GM19395 (cell line): ENCODE measurements around the gene TSC2.

Experiments used
- ATAC-seq: cut with Tn5 transposase; IDR thresholded peaks from one replicate; pipeline ENCODE4 v1.9.1; 2021; ENCODE audit warnings: mild to moderate bottlenecking, moderate library complexity; ENCODE audit not compliant: unreplicated experiment

Gene TSC2

DNA sequence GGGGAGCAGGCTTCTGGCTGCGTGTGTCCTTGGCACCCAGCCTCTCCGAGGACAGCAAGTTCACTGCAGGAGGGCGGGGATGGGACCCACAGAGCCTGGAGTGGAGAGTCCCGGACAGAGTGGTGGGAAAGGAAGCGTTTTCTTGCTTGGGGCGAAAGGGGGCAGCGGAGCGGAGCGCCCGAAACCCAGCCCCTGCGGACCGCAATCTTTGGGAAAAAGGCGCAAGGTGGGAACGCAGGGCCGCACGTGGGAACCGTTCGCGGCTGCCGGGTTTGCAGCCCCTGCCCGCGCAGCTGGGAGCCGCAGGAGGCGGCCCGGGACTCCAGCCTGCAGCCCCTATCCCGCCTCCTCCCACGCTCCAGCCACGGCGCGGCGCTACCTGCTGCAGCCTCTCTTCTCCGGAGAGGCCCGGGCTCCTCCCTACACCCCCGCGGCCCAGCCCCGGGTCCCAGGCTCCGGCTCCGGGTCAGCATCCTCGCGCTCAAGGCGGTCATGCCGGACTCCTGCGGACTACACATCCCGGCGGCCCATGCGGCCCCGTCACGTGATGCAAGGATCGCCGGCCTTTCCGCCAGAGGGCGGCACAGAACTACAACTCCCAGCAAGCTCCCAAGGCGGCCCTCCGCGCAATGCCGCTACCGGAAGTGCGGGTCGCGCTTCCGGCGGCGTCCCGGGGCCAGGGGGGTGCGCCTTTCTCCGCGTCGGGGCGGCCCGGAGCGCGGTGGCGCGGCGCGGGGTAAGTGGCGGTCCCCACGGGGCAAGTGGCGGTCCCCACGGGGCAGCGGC lies at the start of gene TSC2, which contains the start of gene NTHL1:
Gene TSC2, plus strand, starts transcription at position 656 of the 786 bp plus-strand sequence. CDS start 631 bp downstream, outside the sequence.
Gene NTHL1, minus strand, starts transcription at position 505 of the 786 bp plus-strand sequence. Its CDS starts 11 bp downstream, at position 494.
- peak; percentile 80 for ATAC-seq

DNA sequence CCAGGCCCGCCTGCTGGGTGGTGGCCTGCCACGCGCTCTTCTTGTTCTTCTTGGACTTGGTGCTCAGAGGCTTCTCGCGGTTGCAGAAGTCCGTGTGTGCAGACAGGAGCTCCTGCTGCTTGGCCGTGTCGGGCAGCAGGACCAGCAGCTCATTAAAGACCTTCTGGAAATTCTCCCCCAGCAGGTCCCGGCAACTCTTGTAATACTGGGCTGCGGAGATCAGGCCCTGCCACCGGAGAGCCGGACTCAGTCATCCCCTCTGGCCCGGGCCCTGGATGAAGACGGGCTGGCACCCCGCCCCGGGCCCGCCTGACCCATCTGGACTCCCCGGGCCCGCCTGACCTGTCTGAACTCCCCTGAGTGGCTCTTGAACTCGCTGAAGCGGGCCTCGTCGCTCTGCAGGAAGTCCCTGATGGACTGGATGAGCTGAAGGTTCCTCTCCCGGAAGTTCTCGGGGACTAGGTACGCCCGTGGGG lies 49.4 kb upstream of the TSC2 start:
- no peak for ATAC-seq

DNA sequence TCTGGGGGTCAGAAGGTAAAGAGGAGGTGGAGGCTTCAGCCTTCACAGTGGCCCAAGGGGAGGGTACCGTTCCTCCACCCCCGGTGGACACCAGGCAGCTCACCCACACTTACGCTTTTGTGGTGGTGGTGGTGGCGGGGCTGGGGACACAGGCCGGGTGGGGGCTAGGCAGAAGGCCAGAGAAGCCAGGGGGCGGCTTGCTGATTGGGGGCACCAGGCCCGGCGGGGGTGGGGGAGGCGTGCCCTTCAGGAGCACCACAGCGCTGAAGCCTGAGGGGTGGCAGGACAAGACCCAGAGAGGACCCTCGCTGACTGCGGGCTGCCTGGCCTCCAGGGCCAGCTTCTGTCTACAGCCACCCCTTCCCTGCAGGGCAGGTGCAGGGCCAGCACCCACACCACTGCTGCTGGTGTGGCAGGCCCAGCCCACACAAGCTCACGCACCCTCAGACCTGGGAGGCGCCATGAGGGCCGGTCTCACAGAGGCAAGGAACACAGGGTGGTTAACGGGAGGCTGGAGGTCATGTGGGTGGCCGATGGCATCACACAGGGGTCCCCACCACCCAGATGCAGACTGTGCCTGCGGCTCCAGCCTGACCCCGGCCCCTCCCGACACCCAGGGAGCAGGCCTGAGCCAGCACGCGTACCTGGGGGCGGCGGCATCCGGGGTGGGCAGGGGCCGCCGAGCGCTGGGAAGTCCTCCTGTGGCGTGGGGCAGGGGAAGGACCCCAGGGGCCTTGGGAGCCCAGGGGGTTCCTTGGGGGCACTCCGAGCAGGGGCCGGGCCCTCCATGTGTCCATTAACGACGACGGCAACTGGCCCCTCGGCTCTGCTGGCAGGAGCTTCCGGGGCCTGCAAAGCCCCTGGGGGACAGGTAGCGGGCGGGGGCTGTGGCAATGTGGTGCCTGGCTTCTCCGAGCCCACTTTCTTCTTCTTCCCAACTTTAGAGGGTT lies 48.7 kb upstream of the TSC2 start:
- ATAC-seq, result no peak

DNA sequence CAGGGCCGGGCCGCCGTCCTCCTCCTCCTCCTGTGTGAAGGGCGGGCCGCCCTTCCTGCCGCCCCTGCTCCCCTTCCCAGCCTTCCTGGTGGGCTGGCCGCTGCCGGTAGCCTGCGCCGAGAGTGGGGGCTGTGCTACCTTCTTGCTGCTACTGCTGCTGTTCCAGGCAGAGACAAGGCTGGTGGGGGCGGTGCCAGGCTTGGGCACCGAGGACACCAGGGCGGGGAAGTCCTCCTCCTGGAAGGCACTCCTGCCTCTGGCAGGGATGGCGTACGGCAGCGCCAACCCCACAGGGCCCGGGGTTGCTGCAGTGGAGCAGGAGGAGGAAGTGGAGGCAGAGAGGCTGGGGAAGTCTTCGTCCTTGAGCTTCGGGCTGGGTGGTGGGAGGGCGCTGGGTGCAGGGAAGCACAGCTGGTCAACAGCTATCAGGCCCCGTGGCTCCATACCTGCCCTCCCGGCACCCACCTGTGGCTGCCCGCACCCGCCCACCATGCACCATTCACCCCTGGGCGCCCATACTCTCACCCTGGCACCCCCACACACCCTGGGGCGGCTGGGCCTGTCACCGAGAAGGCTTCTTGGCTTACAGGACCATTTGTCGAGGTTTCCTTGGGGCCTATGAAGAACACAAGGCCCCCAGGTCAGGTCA lies 47.8 kb upstream of the TSC2 start:
- ATAC-seq, result no peak

DNA sequence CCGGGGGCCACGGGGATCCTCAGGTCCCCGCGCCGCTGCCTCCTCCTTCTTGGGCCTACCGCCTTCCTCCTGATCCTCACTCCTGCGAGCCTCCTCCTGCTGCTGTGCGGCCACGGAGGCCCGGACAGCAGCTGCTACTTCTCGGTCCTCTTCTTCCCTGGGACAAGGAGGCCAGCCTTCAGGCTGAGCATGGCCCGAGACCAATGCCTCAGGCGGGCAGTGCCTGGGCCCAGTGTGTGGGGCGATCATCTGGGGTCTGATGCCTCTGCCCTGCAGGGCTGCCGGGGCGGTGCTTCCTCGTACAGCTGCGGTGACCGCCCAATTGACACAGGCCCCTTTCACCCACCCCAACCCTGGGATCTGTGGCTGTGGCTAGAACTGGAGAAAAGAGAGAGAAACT lies 46.8 kb upstream of the TSC2 start:
- no peak for ATAC-seq

DNA sequence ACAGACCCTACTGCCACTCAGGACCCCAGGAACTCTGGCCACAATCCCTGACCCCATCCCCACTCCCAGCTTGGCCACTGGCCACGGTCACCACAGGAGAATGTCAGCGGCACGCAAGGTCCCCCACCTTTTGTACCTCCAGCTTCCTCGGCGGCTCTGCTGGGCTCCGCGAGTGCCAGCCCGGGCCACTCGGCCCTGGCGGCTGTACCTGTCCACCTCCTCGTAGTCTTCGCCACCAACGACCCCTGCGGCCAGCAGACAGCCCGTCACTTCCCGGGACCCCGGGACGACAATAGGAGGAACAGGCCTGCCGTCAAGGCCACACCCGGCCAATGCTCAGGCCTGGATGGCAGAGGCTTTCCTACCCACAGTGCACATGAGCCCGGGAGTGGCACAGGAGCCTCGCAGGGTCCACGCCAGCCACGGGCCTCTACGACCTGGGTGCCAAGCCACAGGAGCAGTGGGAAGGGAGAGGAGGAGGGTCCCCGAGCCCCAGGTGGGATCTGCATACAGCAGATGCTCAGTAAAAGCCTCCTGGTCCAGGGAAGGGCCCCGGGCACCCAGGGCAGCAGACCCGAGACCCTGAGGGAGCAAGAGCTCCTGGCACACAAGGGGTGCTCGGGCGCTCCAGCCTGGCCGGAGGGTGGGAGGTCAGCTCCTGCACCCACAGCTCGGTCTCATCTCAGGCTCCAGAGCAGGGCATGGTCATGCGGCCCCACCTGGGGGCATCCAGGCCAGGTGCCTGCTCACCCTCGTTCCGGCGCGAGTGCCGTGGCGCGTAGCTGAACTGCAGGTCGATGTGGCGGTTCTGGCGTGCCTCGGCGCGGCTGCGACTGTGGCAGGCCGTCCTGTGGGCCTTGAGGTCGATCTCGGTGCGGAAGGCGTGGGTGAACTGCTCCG lies 46.1 kb upstream of the TSC2 start:
- ATAC-seq, result no peak

DNA sequence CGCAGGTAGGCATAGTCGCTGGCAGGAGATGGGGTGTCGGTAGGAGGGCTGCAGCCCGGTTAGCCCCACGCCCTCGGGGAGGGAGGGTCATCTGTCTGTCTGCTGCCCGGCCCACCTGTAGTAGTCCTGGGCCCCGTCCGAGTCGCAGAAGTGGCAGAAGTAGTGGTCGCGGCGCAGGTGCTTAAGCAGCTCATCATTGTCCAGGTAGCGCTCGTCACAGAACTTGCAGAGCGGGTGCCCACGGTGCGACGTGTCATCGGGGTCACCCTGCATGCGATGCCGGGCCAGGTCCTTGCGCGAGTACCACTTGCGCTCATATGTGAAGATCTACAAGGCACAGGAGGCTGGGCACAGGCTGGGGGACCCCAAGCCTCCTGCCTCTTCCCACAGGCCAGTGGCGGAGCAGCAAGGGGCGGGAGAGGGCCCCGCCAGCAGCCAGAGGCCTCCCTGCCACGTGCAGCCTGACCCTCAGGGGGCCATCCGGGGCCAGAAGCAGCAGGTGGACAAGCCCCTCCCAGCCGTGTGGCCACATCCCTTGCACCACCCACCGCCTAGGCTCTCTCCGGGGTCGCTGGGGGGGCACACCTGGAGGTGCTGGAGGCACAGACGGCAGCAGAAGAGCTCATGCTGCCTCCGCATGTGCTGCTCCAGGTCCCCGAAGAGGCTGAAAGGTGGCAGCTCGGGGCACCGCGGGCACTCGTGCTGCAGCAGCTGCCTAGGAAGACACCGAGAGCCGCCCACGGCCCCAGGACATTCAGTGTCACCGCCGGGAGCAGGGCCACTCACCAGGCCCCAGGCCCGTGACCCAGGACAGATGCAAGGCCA lies 45.2 kb upstream of the TSC2 start:
- ATAC-seq, result no peak

DNA sequence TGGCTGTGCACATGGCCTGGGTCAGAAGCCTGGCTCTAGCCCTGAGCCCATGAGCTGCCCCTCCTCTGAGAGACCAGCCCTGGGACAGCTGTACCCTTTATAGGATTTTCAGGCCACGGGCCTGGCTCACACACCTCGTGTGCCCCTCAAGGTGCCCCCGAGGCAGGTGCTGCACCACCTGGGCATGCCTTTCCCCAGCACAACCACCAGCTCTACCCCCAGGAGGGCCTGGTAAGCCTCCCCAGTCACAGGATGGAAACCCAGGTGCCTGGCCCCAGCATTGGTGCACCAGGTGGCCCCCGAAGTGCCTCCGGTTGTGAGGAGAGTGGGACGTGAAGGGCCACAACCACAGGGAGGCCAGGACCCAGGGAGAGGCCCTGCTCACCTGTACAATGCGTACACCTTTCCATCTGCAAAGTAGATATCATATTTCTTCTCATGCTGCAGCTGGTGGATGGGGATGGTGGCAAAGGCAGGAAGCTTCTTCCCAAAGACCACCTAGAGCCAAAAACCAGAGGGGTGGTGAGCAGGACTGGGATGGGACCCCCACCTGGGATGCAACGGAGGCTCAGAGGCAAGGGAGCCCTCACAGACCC lies 44.5 kb upstream of the TSC2 start:
- ATAC-seq, result no peak

DNA sequence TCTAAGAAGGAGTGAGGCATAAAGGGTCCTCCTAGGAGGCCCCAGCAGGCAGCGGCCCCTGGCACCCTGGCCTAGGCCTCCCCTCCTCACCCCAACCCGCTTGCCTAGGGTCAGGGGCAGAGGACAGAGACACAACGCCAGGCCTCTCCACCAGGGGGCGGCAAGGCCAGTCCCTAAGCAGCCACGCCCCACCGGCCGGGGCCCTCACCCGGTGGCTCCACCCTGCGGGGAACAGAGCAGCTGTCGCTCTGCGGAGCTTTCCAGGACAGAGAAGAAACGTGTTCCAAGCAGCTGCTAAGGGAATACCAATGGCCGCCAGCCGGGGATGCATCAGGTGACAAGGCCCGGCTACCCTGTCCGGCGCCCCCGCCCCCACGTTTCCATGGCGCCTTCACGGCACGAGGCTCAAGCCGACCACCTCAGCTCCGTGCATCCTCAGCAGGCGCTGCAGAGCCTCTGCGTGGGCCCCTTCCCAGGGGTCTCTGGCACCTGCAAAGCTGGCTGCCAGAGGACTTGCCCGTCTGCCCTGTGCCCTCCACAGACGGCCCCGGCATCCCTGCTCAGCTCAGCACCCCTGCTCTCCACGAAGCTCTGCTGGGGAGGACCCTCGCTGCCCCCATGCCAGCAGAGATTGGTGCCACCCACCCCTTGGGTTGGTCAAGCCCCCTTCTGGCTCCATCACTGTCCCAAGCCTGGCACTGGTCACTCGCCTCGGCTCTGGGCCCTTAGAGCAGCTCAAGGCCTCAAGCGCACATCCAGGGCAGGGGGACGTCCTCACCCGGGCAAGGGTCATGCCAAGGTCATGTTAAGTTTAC lies 43.8 kb upstream of the TSC2 start:
- no peak for ATAC-seq

DNA sequence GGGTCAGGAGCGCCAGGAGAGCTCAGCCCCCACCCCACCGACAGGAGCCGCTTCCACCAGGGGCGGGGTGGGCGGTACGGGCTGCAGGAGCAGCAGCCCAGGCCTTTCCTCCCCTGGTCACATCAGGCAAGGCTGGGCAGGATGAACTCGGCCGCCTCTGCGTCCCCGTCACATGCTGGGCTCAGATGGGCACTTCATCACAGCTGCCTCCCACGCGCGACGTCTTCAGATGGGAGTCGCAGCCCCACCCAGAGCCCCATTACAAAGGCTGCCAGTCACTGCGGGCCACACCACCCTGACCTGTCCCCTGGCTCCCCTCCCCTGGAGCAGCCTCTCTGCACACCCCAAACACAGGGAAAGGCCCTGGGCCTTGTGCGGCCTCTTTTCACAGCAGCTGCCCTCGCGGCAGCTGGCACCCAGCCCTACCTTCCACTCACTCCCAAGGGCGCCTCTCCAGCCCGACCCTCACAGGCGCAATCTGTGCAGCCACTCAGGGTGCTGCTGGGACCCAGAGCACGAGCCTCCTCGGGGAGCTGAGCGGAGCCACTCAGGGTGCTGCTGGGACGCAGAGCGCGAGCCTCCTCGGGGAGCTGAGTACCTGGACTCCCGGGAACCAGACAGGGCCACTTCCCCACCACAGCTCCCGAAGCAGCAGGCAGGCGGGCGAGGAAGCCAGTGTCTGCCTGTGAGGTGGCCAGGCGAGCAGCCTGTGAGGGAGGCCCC lies 42.8 kb upstream of the TSC2 start:
- ATAC-seq, result no peak

DNA sequence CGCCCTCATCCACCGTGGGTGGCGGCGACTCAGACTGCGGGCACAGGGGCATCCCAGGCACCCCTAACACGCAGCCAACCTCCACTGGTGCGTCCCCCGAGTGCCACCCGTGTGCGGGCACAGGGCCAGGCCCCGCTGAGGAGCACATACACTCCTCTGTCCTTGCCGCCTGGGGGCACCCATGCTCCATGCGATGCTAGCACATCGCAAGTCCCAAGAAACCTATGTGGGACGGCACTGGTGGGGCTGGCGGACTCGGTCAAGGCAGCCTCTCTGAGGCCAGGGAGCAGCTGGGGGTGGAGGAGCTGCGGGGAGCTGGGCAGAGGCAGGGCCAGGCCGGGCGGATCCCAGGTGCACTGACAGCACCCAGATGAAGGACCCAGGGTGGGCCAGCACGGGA lies 42.1 kb upstream of the TSC2 start:
- no peak for ATAC-seq

DNA sequence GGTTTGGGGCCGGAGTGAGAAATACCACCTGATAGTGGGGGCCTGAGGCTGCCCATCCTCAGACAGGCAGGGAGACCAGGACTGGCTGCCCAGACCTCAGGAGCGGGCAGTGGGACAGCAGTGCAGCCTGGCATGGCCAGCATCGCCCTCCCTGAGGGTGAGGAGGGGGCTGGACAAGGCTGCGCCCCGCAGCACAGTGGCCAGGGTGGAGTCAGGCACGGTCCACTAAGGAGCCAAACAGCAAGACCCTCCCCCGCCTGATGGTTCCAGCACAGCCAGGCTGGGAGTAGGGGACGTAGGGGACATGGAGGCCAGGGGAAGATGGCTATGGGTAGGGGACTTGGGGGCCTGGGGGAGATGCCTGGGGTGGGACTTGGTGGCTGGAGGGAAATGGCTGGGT lies 41.5 kb upstream of the TSC2 start:
- ATAC-seq, result no peak

DNA sequence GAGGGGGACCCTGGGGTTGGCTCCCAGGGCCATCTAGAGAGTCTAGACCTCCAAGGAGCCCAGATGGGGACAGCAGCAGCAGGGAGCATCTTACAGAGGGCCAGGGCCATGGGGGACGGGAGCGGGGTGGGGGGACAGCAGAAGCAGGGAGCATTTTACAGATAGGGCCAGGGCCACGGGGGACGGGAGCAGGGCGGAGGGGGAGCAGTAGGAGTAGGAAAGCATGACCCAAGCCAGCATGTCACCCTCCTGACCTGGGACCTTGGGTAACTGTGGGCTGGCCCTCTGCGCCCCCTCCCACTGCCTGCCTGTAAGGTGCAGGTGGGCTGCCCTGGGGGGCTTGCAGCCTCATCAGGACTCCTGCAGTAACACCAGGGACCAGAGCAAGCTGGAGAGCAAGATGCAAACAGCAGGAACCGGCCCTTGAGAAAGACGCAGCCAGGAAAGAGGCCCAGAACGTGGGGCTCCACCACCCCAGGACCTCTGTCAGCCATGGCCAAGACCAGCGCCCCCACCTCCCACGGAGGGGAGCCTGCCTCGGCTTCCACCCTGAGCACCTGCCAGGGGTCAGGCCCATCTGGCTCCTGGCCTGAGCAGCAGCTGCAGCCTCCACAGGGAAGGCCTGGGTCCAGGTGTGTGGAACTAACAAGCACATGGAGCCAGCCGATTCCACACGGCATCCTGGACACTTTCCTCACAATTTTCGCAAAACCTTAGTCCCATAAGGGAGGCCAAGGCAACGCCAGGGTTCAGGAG lies 40.5 kb upstream of the TSC2 start:
- no peak for ATAC-seq

DNA sequence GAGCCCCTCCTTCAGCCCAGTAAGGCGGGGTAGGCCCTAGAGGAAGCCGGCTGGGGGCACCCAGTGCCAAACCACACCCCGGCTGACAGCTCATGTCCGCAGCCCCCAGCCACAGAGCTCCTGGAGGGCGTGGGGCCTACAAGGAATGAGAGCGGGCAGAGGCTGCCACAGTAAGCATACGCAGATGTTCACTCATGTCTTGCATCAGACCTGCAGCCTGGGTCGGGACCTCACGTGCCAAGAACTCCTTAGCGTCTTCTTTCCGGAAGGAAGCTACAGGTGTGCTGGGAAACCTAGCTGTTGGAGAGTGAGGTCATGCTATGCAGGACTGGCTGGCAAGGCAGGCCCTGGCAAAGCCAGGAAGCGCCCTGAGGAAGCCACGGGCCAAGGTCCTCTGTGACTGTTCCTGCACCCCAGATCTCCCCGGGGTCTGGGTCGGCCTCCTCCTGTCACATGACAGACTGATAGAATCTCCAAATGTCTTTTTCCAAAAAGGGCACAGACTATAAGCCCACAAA lies 39.7 kb upstream of the TSC2 start:
- ATAC-seq, result no peak

DNA sequence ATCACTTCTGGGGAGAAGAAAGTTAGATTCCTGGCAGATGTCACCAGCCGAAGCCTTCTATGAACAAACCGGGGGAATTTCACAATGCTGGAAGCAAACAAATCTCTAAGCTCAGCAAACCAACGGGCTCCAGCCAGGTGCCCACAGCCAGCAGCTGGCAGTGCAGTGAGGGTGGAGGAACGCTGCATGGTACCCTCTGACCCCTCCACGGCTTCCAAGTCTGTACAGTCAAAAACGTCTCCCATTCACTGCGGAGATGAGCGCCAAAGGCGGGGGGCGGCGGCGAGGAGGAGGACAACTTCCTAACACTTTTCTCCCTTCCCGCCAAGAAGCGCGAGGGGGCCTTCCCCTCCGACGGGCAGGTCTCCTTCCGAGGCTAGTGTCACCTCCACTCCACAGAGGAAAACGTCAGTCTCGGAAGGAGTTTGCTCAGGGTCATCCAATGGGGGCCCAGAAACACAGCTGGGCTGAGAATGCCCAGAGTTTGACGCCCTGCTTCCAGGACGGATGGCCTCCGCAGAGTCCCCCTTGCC lies 39.1 kb upstream of the TSC2 start:
- no peak for ATAC-seq

DNA sequence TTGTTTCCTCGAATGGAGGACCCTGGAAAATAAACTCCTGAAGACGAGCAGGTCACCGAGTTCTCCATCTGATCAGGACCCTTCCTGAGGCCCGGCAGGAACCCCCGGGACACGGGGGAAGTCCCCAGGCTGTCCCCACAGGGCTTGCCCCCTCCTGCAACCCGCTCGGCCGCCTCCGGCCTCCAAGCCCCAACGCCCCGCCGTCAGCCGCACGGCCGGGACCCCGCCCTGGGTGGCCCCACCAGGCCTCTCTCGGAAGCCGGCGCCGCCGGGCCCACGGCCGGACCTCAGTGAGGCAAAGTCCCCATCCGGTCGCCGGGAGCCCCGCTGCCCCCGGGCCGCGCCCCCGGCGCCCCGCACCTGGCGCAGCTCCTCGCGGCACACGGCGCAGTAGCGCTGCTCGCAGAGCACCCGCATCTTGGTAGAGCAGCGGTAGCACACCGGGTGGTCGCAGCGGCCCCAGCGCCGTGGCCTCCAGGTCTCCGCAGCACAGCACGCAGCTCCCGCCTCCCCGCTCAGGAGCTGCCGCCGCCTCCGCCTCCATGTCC lies 38.5 kb upstream of the TSC2 start:
- peak; percentile 47 for ATAC-seq
